ENCODE measurements around the gene SLC8A2.

GRCh38 chr19:47447470-47448359, 24.0 kb downstream of the SLC8A2 start:
- TF ChIP-seq REST (IDR thresholded peaks at IDR 0.05; ENCODE audit: unreplicated experiment) (no peak), CTCF (conservative IDR thresholded peaks at IDR 0.05; ENCODE audit: low read depth in 2 of 2) (no peak), EZH2 (IDR thresholded peaks at IDR 0.05; ENCODE audit: low read depth, unreplicated experiment) (no peak)
